ENCODE data around the gene DLG2.

Gene DLG2

GRCh38 chr11:85299258-85299942, 327.7 kb downstream of the DLG2 start:
- DNase-seq: no peak
- TF ChIP-seq, protein P1, sequence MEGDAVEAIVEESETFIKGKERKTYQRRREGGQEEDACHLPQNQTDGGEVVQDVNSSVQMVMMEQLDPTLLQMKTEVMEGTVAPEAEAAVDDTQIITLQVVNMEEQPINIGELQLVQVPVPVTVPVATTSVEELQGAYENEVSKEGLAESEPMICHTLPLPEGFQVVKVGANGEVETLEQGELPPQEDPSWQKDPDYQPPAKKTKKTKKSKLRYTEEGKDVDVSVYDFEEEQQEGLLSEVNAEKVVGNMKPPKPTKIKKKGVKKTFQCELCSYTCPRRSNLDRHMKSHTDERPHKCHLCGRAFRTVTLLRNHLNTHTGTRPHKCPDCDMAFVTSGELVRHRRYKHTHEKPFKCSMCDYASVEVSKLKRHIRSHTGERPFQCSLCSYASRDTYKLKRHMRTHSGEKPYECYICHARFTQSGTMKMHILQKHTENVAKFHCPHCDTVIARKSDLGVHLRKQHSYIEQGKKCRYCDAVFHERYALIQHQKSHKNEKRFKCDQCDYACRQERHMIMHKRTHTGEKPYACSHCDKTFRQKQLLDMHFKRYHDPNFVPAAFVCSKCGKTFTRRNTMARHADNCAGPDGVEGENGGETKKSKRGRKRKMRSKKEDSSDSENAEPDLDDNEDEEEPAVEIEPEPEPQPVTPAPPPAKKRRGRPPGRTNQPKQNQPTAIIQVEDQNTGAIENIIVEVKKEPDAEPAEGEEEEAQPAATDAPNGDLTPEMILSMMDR (IDR thresholded peaks at IDR 0.05; ENCODE audit: low read depth, low read length): no peak
- no peak overlapping the region for H3K27ac ChIP-seq
- H3K4me3 ChIP-seq (ENCODE audit: low read depth, low read length): no peak overlapping the region
- H3K9me3 ChIP-seq (ENCODE audit: severe bottlenecking): no peaks in the 10 kb centered on the region
- H3K27me3 ChIP-seq (ENCODE audit: insufficient read depth, low read depth, severe bottlenecking): no peaks in the 10 kb centered on the region
- H3K36me3 ChIP-seq: no peaks in the 10 kb centered on the region

GRCh38 chr11:85295694-85296271, 331.4 kb downstream of the DLG2 start:
- no peak for DNase-seq
- TF ChIP-seq, protein P1 (IDR thresholded peaks at IDR 0.05; ENCODE audit: low read depth, low read length): no peak
- no peak overlapping the region for H3K4me3 ChIP-seq (ENCODE audit: low read depth, low read length)

DNA sequence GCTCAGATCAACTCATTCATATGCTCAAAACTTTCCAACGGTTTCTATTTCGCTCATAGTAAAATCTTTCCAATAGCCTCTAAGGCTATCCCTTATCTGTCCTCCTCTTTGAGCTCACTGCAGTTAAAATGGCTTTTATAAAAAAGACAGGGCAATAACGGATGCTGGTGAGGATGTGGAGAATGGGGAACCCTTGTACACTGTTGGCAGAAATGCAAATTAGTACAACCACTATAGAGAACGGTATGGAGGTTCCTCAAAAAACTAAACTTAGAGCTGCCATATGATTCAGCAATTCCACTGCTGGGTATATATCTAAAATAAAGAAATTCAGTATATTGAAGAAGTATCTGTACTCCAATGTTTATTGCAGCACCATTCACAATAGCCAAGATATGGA, 345.6 kb downstream of the DLG2 start:
- Histone ChIP-seq H3K9me3 (ENCODE audit: severe bottlenecking) (no peaks in the 10 kb centered on the region), H3K36me3 (no peaks in the 10 kb centered on the region), H3K4me3 (ENCODE audit: low read depth, low read length) (no peak overlapping the region), H3K27ac (no peak overlapping the region), H3K27me3 (ENCODE audit: insufficient read depth, low read depth, severe bottlenecking) (no peaks in the 10 kb centered on the region)
- no peak for DNase-seq
- TF ChIP-seq, protein P1 (IDR thresholded peaks at IDR 0.05; ENCODE audit: low read depth, low read length): no peak

More at GRCh38 chr11:85295694-85296271, 331.4 kb downstream of the DLG2 start:
- no peaks in the 10 kb centered on the region for H3K36me3 ChIP-seq
- no peak overlapping the region for H3K27ac ChIP-seq
- no peaks in the 10 kb centered on the region for H3K9me3 ChIP-seq (ENCODE audit: severe bottlenecking)
- no peaks in the 10 kb centered on the region for H3K27me3 ChIP-seq (ENCODE audit: insufficient read depth, low read depth, severe bottlenecking)

GRCh38 chr11:85279267-85279666, 347.9 kb downstream of the DLG2 start:
- TF ChIP-seq, protein P1 (IDR thresholded peaks at IDR 0.05; ENCODE audit: low read depth, low read length): no peak
- Histone ChIP-seq H3K27me3 (ENCODE audit: insufficient read depth, low read depth, severe bottlenecking) (no peaks in the 10 kb centered on the region), H3K36me3 (no peaks in the 10 kb centered on the region), H3K27ac (no peak overlapping the region), H3K9me3 (ENCODE audit: severe bottlenecking) (no peaks in the 10 kb centered on the region), H3K4me3 (ENCODE audit: low read depth, low read length) (no peak overlapping the region)
- DNase-seq: no peak

DNA sequence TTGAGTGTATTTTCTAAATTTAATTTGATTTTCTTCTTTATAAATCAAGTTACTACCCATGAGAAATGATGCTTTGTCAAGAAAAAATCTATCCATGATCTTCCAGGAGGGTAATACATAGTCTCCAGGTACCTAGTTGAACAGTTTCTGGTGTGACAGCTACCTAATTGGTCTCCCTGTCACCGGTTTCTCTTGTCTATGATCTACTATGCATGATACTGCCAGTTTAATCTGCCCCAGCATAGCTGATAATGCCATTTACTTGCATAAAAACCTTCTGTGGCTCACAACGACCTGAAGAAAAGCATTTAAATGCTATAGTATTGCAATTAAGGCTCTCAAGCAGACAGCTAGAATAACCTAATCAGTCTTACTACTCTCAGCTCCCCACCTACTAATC, 349.5 kb downstream of the DLG2 start:
- H3K36me3 ChIP-seq: no peaks in the 10 kb centered on the region
- TF ChIP-seq, protein P1 (IDR thresholded peaks at IDR 0.05; ENCODE audit: low read depth, low read length): no peak
- H3K27me3 ChIP-seq (ENCODE audit: insufficient read depth, low read depth, severe bottlenecking): no peaks in the 10 kb centered on the region
- H3K4me3 ChIP-seq (ENCODE audit: low read depth, low read length): no peak overlapping the region
- no peak overlapping the region for H3K27ac ChIP-seq
- no peak for DNase-seq
- no peaks in the 10 kb centered on the region for H3K9me3 ChIP-seq (ENCODE audit: severe bottlenecking)

Data from WERI-Rb-1 (cell line).